ENCODE results near the gene UAP1L1. TPM values are rescaled to one million over a fixed set of nuclear protein-coding genes. Genes with fewer than 3 reads are reported as not detected.
A peak's percentile ranks its signal among the peaks of the same experiment; 100 is the strongest.

The UAP1L1 gene
- total and polyA plus RNA-seq, 9 of the 15 experiments (the other 6 are each of a cell fraction or from before 2014, with no cell fraction given): 0.20 to 8.6 (median 3.7) TPM

- Histone ChIP-seq H3K36me3 (ENCODE audit: control insufficient read depth, insufficient read depth, low read length) (peaks cover 3% of the 10 kb centered on the region; the same call in 1 of the 3 replicates), H3K79me2 (ENCODE audit: control insufficient read depth, insufficient read depth, low read length) (no peaks in the 10 kb centered on the region), H2AFZ (ENCODE audit: low read depth, low read length) (no peak overlapping the region), H3K27me3 (ENCODE audit: control insufficient read depth in 2 of 2, insufficient read depth in 2 of 2, low read length in 2 of 2) (no peaks in the 10 kb centered on the region), H3K4me3 (no peak overlapping the region), H3K9me1 (ENCODE audit: control insufficient read depth, insufficient read depth, low read length) (no peaks in the 10 kb centered on the region), H4K20me1 (replicated peaks; ENCODE audit: control insufficient read depth, insufficient read depth, low read length) (peaks cover 2% of the 10 kb centered on the region), H3K4me2 (ENCODE audit: insufficient read depth, low read length) (no peak overlapping the region), H3K9ac (ENCODE audit: insufficient read depth in 1 of 2, low read depth in 2 of 2, low read length in 2 of 2) (peak overlapping the region in 1 of 2 experiments; percentile 35; a peak in 1 of 4 replicates), H3K4me1 (replicated peaks in 1 of 2; ENCODE audit: control insufficient read depth in 2 of 2, insufficient read depth in 2 of 2, low read length in 2 of 2) (peaks cover 0 to 35% of the 10 kb centered on the region in 2 experiments; a peak in 2 of 5 replicates), H3K9me3 (replicated peaks; ENCODE audit: control insufficient read depth, insufficient read depth, low read depth, low read length) (no peaks in the 10 kb centered on the region), H3K27ac (ENCODE audit: extremely low read depth, low read depth, low read length) (no peak overlapping the region)
- ChIA-PET POLR2A (interaction anchor here (0.6 to 1.9 kb wide), 6 partner anchors 9 to 100 kb away, joined by 3 to 7 read pairs (median 3); partner anchors contain the start of gene FUT7), CTCF (ENCODE audit: low intra/inter-chr PET ratio) (no interaction called here)
- 43% methylated on average over 9 of the region's 9 CpGs for WGBS (ENCODE audit: insufficient coverage, low coverage, missing lambda C conversion rate)
- FAIRE-seq (no peak), ATAC-seq (no peak), DNase-seq (ENCODE audit: extremely low read depth in 1 of 4, low spot score in 3 of 4) (no peak)
- in situ Hi-C loops (cut with MboI): no loop called here
- intact Hi-C loops (cut with micrococcal nuclease): no loop called here
- no TSS peak for BruUV-seq (replicated peaks)
- TF ChIP-seq ZNF121 (CRISPR knock-in tag; conservative IDR thresholded peaks at IDR 0.05) (peak; percentile 98), JUND (IDR thresholded peaks at IDR 0.05; ENCODE audit: borderline replicate concordance, low read depth, low read length) (no peak), JUND (tag; IDR thresholded peaks at IDR 0.05; ENCODE audit: borderline replicate concordance, low read depth, low read length) (no peak), TEAD1 (CRISPR knock-in tag; IDR thresholded peaks at IDR 0.05) (no peak), ZFP30 (CRISPR knock-in tag; IDR thresholded peaks at IDR 0.05; ENCODE audit: borderline replicate concordance) (no peak), BCOR (IDR thresholded peaks at IDR 0.05) (0 out of 2 replicates have a peak, but pooled peaks have one; percentile 26), TGIF2 (CRISPR knock-in tag; IDR thresholded peaks at IDR 0.05) (no peak), MEF2A (IDR thresholded peaks at IDR 0.05; ENCODE audit: control insufficient read depth, low read depth, low read length) (no peak), PURB (CRISPR knock-in tag; IDR thresholded peaks at IDR 0.05; ENCODE audit: low read depth) (no peak), CEBPZ (IDR thresholded peaks at IDR 0.05; ENCODE audit: borderline replicate concordance, low read depth, low read length) (no peak), SMAD2 (IDR thresholded peaks at IDR 0.05; ENCODE audit: low read depth, low read length) (no peak), KDM1A (IDR thresholded peaks at IDR 0.05) (no peak), EP400 (IDR thresholded peaks at IDR 0.05) (no peak), NRF1 (conservative IDR thresholded peaks at IDR 0.05 in 1 of 2, IDR thresholded peaks at IDR 0.05 in 1 of 2) (no peak), ARID1B (IDR thresholded peaks at IDR 0.05) (no peak), ZNF644 (tag; IDR thresholded peaks at IDR 0.05; ENCODE audit: low read depth) (no peak), ZNF551 (CRISPR knock-in tag; IDR thresholded peaks at IDR 0.05) (no peak)
- TF ChIP-seq, protein P1, sequence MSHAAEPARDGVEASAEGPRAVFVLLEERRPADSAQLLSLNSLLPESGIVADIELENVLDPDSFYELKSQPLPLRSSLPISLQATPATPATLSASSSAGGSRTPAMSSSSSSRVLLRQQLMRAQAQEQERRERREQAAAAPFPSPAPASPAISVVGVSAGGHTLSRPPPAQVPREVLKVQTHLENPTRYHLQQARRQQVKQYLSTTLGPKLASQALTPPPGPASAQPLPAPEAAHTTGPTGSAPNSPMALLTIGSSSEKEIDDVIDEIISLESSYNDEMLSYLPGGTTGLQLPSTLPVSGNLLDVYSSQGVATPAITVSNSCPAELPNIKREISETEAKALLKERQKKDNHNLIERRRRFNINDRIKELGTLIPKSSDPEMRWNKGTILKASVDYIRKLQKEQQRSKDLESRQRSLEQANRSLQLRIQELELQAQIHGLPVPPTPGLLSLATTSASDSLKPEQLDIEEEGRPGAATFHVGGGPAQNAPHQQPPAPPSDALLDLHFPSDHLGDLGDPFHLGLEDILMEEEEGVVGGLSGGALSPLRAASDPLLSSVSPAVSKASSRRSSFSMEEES (CRISPR knock-in tag; IDR thresholded peaks at IDR 0.05): no peak
Observed at GRCh38 chr9:137058521-137059234, 18.6 kb upstream of the UAP1L1 start.

Data from K562 (cell line).